H1 (cell line): ENCODE measurements around the gene UBE4B. TPM values are rescaled to one million over a fixed set of nuclear protein-coding genes. Genes with fewer than 3 reads are reported as not detected.

Experiments used
- CTCF ChIA-PET: fragments of 300-600 bp; sonication (Branson Sonifier 250); formaldehyde crosslinking; loops from one replicate; lab custom pipeline; 2021; ENCODE audit not compliant: partially characterized antibody; lab: Charles Lee
- POLR2A ChIA-PET: fragments of 300-600 bp; sonication (Branson Sonifier 250); formaldehyde crosslinking; loops from one replicate; lab custom pipeline; 2021; ENCODE audit warnings: inconsistent platforms; ENCODE audit not compliant: partially characterized antibody; lab: Charles Lee
- DNase-seq, 2 experiments: peaks; one replicate each; pipeline versions ENCODE4 v3.0.0 to v3.0.0-alpha.2; 2010 to 2022; ENCODE audit warnings: low spot score in 2 of 2, low read depth in 1 of 2, mixed read lengths in 1 of 2
- FAIRE-seq: peaks from 2 replicates; lab custom pipeline; 2011; peaks lifted over from hg19 to GRCh38; lab: Jason Lieb, UNC
- H2AFZ ChIP-seq: 2 replicates; pipeline ENCODE4 v1.8.1; 2012; ENCODE audit warnings: low read length, inconsistent platforms
- H2AK5ac ChIP-seq: 2 replicates; pipeline ENCODE4 v1.6.1; 2013; ENCODE audit warnings: low read depth, low read length
- H2BK120ac ChIP-seq: replicated peaks from 2 replicates; pipeline ENCODE3; 2013; ENCODE audit warnings: low read depth, low read length, inconsistent platforms
- H2BK12ac ChIP-seq: 2 replicates; pipeline ENCODE4 v1.6.1; 2013; ENCODE audit warnings: low read depth, low read length
- H2BK15ac ChIP-seq: 2 replicates; pipeline ENCODE4 v1.6.1; 2013; ENCODE audit warnings: low read length
- H2BK20ac ChIP-seq: 2 replicates; pipeline ENCODE4 v1.6.1; 2013; ENCODE audit warnings: low read length
- H2BK5ac ChIP-seq: 2 replicates; pipeline ENCODE4 v1.6.1; 2013; ENCODE audit warnings: low read depth, low read length
- H3K14ac ChIP-seq: 2 replicates; pipeline ENCODE4 v1.6.1; 2013; ENCODE audit warnings: inconsistent platforms; ENCODE audit not compliant: insufficient read length
- H3K18ac ChIP-seq: 2 replicates; pipeline ENCODE4 v1.6.1; 2013; ENCODE audit warnings: low read length; ENCODE audit errors: extremely low read depth
- H3K23ac ChIP-seq: 2 replicates; pipeline ENCODE4 v1.6.1; 2013; ENCODE audit warnings: inconsistent platforms; ENCODE audit not compliant: insufficient read length
- H3K23me2 ChIP-seq: 2 replicates; pipeline ENCODE4 v1.6.1; 2013; ENCODE audit warnings: low read depth, low read length
- H3K27ac ChIP-seq: 2 replicates; pipeline ENCODE4 v1.6.1; 2011; ENCODE audit warnings: low read depth, low read length, inconsistent platforms
- H3K27me3 ChIP-seq, 4 experiments: replicated peaks in 1 of 4; 1 replicate in 1 of 4; 2 replicates in 3 of 4; pipeline versions ENCODE4 v1.6.1 to v1.8.1; 2011 to 2013; ENCODE audit warnings: low read length in 3 of 4, mild to moderate bottlenecking in 3 of 4, inconsistent platforms in 2 of 4, mixed read lengths in 2 of 4, moderate library complexity in 1 of 4; ENCODE audit not compliant: control insufficient read depth in 3 of 4, insufficient read depth in 3 of 4; ENCODE audit errors: extremely low read depth in 1 of 4
- H3K36me3 ChIP-seq, 4 experiments: 2 replicates each; pipeline versions ENCODE4 v1.6.1 to v1.8.1; 2011 to 2013; ENCODE audit warnings: mild to moderate bottlenecking in 4 of 4, low read length in 3 of 4, moderate library complexity in 2 of 4, control low read depth in 1 of 4, inconsistent platforms in 1 of 4; ENCODE audit not compliant: insufficient read depth in 4 of 4, control insufficient read depth in 2 of 4
- H3K4ac ChIP-seq: replicated peaks from 2 replicates; pipeline ENCODE3; 2013; ENCODE audit warnings: low read length, low read depth, mixed read lengths, inconsistent platforms; ENCODE audit not compliant: insufficient read length
- H3K4me1 ChIP-seq, 4 experiments: replicated peaks in 1 of 4; 1 replicate in 1 of 4; 2 replicates in 3 of 4; pipeline versions ENCODE4 v1.6.1 to v1.8.1; 2011 to 2013; ENCODE audit warnings: low read length in 3 of 4, inconsistent platforms in 2 of 4, mixed read lengths in 1 of 4; ENCODE audit not compliant: insufficient read depth in 4 of 4, control insufficient read depth in 3 of 4
- H3K4me2 ChIP-seq, 2 experiments: 2 replicates each; pipeline versions ENCODE4 v1.6.1 to v1.8.1; 2011 to 2013; ENCODE audit warnings: low read depth in 2 of 2, low read length in 2 of 2, control low read depth in 1 of 2, inconsistent platforms in 1 of 2, mild to moderate bottlenecking in 1 of 2; ENCODE audit not compliant: insufficient read depth in 1 of 2
- H3K4me3 ChIP-seq, 4 experiments: fragments of 200-600, 300-600 bp in 1 of 4; sonication (generic), shearing (Covaris generic), sonication (Bioruptor Twin) in 1 of 4; 2 replicates each; pipeline versions ENCODE4 v1.5.1 to v1.8.1; 2011 to 2016; ENCODE audit warnings: low read length in 4 of 4, low read depth in 3 of 4, control low read depth in 2 of 4, inconsistent platforms in 2 of 4, mild to moderate bottlenecking in 2 of 4, mixed read lengths in 1 of 4, moderate library complexity in 1 of 4; ENCODE audit not compliant: insufficient read depth in 2 of 4; ENCODE audit errors: extremely low read depth in 1 of 4
- H3K56ac ChIP-seq: replicated peaks from 2 replicates; pipeline ENCODE3; 2013; ENCODE audit warnings: low read depth, mild to moderate bottlenecking, mixed read lengths, low read length, inconsistent platforms; ENCODE audit not compliant: insufficient read length
- H3K79me1 ChIP-seq: 2 replicates; pipeline ENCODE4 v1.6.1; 2013; ENCODE audit warnings: low read depth, low read length, control low read depth
- H3K79me2 ChIP-seq, 2 experiments: 2 replicates each; pipeline versions ENCODE4 v1.6.1 to v1.8.1; 2012 to 2013; ENCODE audit warnings: low read length in 2 of 2, mild to moderate bottlenecking in 2 of 2, inconsistent platforms in 1 of 2; ENCODE audit not compliant: insufficient read depth in 2 of 2, control insufficient read depth in 1 of 2
- H3K9ac ChIP-seq, 4 experiments: replicated peaks in 1 of 4; 1 replicate in 1 of 4; 2 replicates in 3 of 4; pipeline versions ENCODE4 v1.6.1 to v1.8.1; 2011 to 2013; ENCODE audit warnings: low read depth in 3 of 4, low read length in 3 of 4, control low read depth in 2 of 4, mild to moderate bottlenecking in 2 of 4, moderate library complexity in 2 of 4, inconsistent platforms in 1 of 4; ENCODE audit errors: extremely low read depth in 1 of 4
- H3K9me3 ChIP-seq, 2 experiments: 2 replicates each; pipeline versions ENCODE4 v1.6.1 to v1.8.1; 2012 to 2013; ENCODE audit warnings: mild to moderate bottlenecking in 2 of 2, moderate library complexity in 2 of 2, control low read depth in 1 of 2, inconsistent platforms in 1 of 2, low read depth in 1 of 2, low read length in 1 of 2, mixed read lengths in 1 of 2; ENCODE audit not compliant: insufficient read depth in 2 of 2
- H4K20me1 ChIP-seq, 2 experiments: replicated peaks in 1 of 2; 2 replicates each; pipeline versions ENCODE3 to v1.8.1; 2011 to 2013; ENCODE audit warnings: inconsistent platforms in 2 of 2, low read length in 2 of 2, mild to moderate bottlenecking in 1 of 2; ENCODE audit not compliant: insufficient read depth in 2 of 2, control insufficient read depth in 1 of 2
- H4K5ac ChIP-seq: 2 replicates; pipeline ENCODE4 v1.6.1; 2013; ENCODE audit warnings: low read length, low read depth, mixed read lengths, inconsistent platforms; ENCODE audit not compliant: insufficient read length
- H4K8ac ChIP-seq: 2 replicates; pipeline ENCODE4 v1.8.0; 2013; ENCODE audit warnings: mild to moderate bottlenecking, moderate library complexity, low read length, inconsistent platforms; ENCODE audit not compliant: insufficient read depth; ENCODE audit errors: extremely low read depth
- H4K91ac ChIP-seq: replicated peaks from 2 replicates; pipeline ENCODE3; 2013; ENCODE audit warnings: low read length, mixed read lengths, inconsistent platforms; ENCODE audit not compliant: insufficient read length
- ASH2L ChIP-seq: fragments of 200-600, 300-600 bp; sonication (generic); IDR thresholded peaks from one replicate; pipeline ENCODE4 v1.7.1; 2017; ENCODE audit warnings: low read length
- BACH1 ChIP-seq: IDR thresholded peaks from 2 replicates; pipeline ENCODE4 v1.6.1; 2012; ENCODE audit warnings: low read length, improper control_type of control experiment
- CBX5 ChIP-seq: fragments of 300-800, 300-1000 bp; sonication (generic); IDR thresholded peaks from 2 replicates; pipeline ENCODE4 v1.7.1; 2016; ENCODE audit warnings: antibody characterized with exemption, low read length, low read depth
- EZH2 ChIP-seq: fragments of 200-600 bp; sonication (generic); IDR thresholded peaks from 2 replicates; pipeline ENCODE4 v1.7.1; 2012; ENCODE audit warnings: low read depth, mild to moderate bottlenecking, moderate library complexity, low read length, inconsistent platforms; ENCODE audit not compliant: severe bottlenecking
- KDM1A ChIP-seq: fragments of 200-600, 300-600 bp; sonication (generic); IDR thresholded peaks from 2 replicates; pipeline ENCODE4 v1.7.1; 2016; ENCODE audit warnings: mild to moderate bottlenecking, low read length, borderline replicate concordance
- NRF1 ChIP-seq: IDR thresholded peaks from 2 replicates; pipeline ENCODE4 v1.6.1; 2011; ENCODE audit warnings: mild to moderate bottlenecking, low read depth, low read length, improper control_type of control experiment
- TBP ChIP-seq: IDR thresholded peaks from 2 replicates; pipeline ENCODE4 v1.6.1; 2011; ENCODE audit warnings: low read depth, low read length, improper control_type of control experiment
- ZNF274 ChIP-seq: IDR thresholded peaks from 2 replicates; pipeline ENCODE4 v1.7.0; 2012; ENCODE audit warnings: low read length, borderline replicate concordance; ENCODE audit errors: extremely low read depth
- WGBS, 2 experiments: shearing (Covaris generic) in 1 of 2; methylation state at CpG; one replicate each; pipeline versions ENCODE4 v1.1.6 to v1.1.7; 2013 to 2015; ENCODE audit warnings: low lambda C conversion rate in 2 of 2, mixed read lengths in 2 of 2, inconsistent platforms in 1 of 2, low coverage in 1 of 2, missing lambda C conversion rate in 1 of 2; ENCODE audit not compliant: insufficient replicate concordance in 2 of 2, insufficient coverage in 1 of 2, insufficient read length in 1 of 2; ENCODE audit errors: extremely low coverage in 1 of 2, missing lambda C conversion rate in 1 of 2; 5-methylcytosine and 5-hydroxymethylcytosine counted together
- polyA plus RNA-seq, 7 experiments: library from polyadenylated mRNA; depleted of rRNA in 3 of 7; stranded (reverse) in 5 of 7; unstranded in 2 of 7; fragments of >200 nt in 5 of 7; fragments of 200-250 nt in 2 of 7; gene quantifications; 1 replicate in 5 of 7; 2 replicates in 1 of 7; 4 replicates in 1 of 7; pipeline versions ENCODE4 v1.2.1 to v1.2.3, GENCODE V29; 2011 to 2013; ENCODE audit warnings: missing spikeins in 2 of 7, mixed read lengths in 2 of 7
- total RNA-seq: library from RNA; stranded (reverse); fragmentation: NEBNext Ultra II Directional; extraction: Animal tissue kit (Norgen Biotek cat#: 25700); gene quantifications from 2 replicates; pipeline ENCODE4 v1.2.1, GENCODE V29; 2021
- TF ChIP-seq, protein P1 (sequence below): IDR thresholded peaks from 2 replicates; pipeline ENCODE4 v1.6.1; 2011; ENCODE audit warnings: low read depth, mild to moderate bottlenecking, low read length; ENCODE audit not compliant: insufficient read depth

Gene UBE4B
- total and polyA plus RNA-seq, 2 of the 8 experiments (the other 6 are each of a cell fraction or from before 2014, with no cell fraction given): 24.5 to 90.1 TPM

- Histone ChIP-seq H3K14ac (no peak overlapping the region), H3K4me3 (no peak overlapping the region), H4K5ac (no peak overlapping the region), H3K79me1 (peaks cover 13% of the 10 kb centered on the region), H3K36me3 (no peaks in the 10 kb centered on the region), H3K56ac (no peak overlapping the region), H3K79me2 (peaks cover 0 to 73% of the 10 kb centered on the region in 2 experiments), H2BK120ac (no peak overlapping the region), H3K27me3 (no peaks in the 10 kb centered on the region), H2AFZ (no peak overlapping the region), H2BK5ac (no peak overlapping the region), H2BK15ac (no peak overlapping the region), H3K4me1 (peaks cover 0 to 6% (median under 1%) of the 10 kb centered on the region in 4 experiments; a peak in 2 of 7 replicates), H3K23ac (no peak overlapping the region), H2BK12ac (no peak overlapping the region), H3K4ac (no peak overlapping the region), H3K9me3 (no peaks in the 10 kb centered on the region), H3K23me2 (no peaks in the 10 kb centered on the region), H4K91ac (no peak overlapping the region), H2BK20ac (no peak overlapping the region), H3K27ac (no peak overlapping the region), H3K9ac (no peak overlapping the region), H3K18ac (no peak overlapping the region), H2AK5ac (no peak overlapping the region), H4K8ac (no peak overlapping the region), H4K20me1 (peaks cover 6 to 13% of the 10 kb centered on the region in 2 experiments), H3K4me2 (no peak overlapping the region)
- ChIA-PET POLR2A (no interaction called here), CTCF (interaction anchor here (0.6 to 2.6 kb wide), 2 partner anchors 11 to 26 kb away, joined by 3 to 11 read pairs; no protein-coding TSS in a partner anchor)
- TF ChIP-seq ASH2L (no peak), CBX5 (no peak), BACH1 (no peak), NRF1 (no peak), KDM1A (no peak), TBP (no peak), ZNF274 (no peak), EZH2 (no peak)
- TF ChIP-seq, protein P1, sequence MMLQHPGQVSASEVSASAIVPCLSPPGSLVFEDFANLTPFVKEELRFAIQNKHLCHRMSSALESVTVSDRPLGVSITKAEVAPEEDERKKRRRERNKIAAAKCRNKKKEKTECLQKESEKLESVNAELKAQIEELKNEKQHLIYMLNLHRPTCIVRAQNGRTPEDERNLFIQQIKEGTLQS: no peak
- DNase-seq (no peak), FAIRE-seq (no peak)
- WGBS, 2 experiments: 91% methylated on average over 4 of the region's 4 CpGs; no CpG with 5 or more reads in 1 of the 2 experiments
These were observed 24.6 kb downstream of the UBE4B start for GRCh38 chr1:10057343-10057742.
